Ectodermal cell (in vitro differentiated cells): ENCODE results near the gene GPC6.

Experiments used
- H3K27ac ChIP-seq: 2 replicates; pipeline ENCODE4 v1.7.0; 2013; ENCODE audit warnings: mild to moderate bottlenecking, low read depth, low read length; ENCODE audit not compliant: insufficient read depth, poor library complexity, severe bottlenecking
- H3K27me3 ChIP-seq: 2 replicates; pipeline ENCODE4 v1.7.0; 2013; ENCODE audit warnings: mild to moderate bottlenecking, low read length; ENCODE audit not compliant: insufficient read depth, control insufficient read depth, poor library complexity, severe bottlenecking
- H3K36me3 ChIP-seq: one replicate; pipeline ENCODE4 v1.7.0; 2013; ENCODE audit warnings: low read length; ENCODE audit not compliant: control insufficient read depth, insufficient read depth
- H3K4me1 ChIP-seq: one replicate; pipeline ENCODE4 v1.7.0; 2013; ENCODE audit warnings: low read length; ENCODE audit not compliant: control insufficient read depth, insufficient read depth
- H3K4me3 ChIP-seq: 2 replicates; pipeline ENCODE4 v1.7.0; 2013; ENCODE audit warnings: low read depth, low read length, control low read depth; ENCODE audit not compliant: insufficient read depth
- H3K9me3 ChIP-seq: 2 replicates; pipeline ENCODE4 v1.7.0; 2013; ENCODE audit warnings: mild to moderate bottlenecking, low read length, moderate library complexity; ENCODE audit not compliant: control insufficient read depth
- WGBS, 2 experiments: methylation state at CpG; one replicate each; pipeline ENCODE4 v1.1.7; 2013; ENCODE audit warnings: missing lambda C conversion rate in 2 of 2; 5-methylcytosine and 5-hydroxymethylcytosine counted together

The GPC6 gene

GRCh38 chr13:93228643-93228937, 2.0 kb downstream of the GPC6 start:
- Histone ChIP-seq H3K27ac (no peak overlapping the region), H3K27me3 (no peaks in the 10 kb centered on the region), H3K4me1 (peaks cover 20% of the 10 kb centered on the region), H3K9me3 (no peaks in the 10 kb centered on the region), H3K4me3 (peak overlapping the region; percentile 93), H3K36me3 (no peaks in the 10 kb centered on the region)
- WGBS, 2 experiments: 0% methylated on average over 7 to 9 of the region's 9 CpGs

- no peak overlapping the region for H3K27ac ChIP-seq
- peaks cover 15% of the 10 kb centered on the region for H3K4me1 ChIP-seq
- H3K4me3 ChIP-seq: no peak overlapping the region
Measured at GRCh38 chr13:93230261-93230855, 3.8 kb downstream of the GPC6 start.

GRCh38 chr13:93231867-93232266, 5.3 kb downstream of the GPC6 start:
- WGBS, 2 experiments: 77 to 83% methylated on average over 3 of the region's 3 CpGs
- Histone ChIP-seq H3K36me3 (no peaks in the 10 kb centered on the region), H3K27ac (no peak overlapping the region), H3K4me3 (no peak overlapping the region), H3K27me3 (no peaks in the 10 kb centered on the region), H3K9me3 (no peaks in the 10 kb centered on the region), H3K4me1 (peaks cover 3% of the 10 kb centered on the region)

More at GRCh38 chr13:93230261-93230855, 3.8 kb downstream of the GPC6 start:
- H3K36me3 ChIP-seq: no peaks in the 10 kb centered on the region
- H3K27me3 ChIP-seq: no peaks in the 10 kb centered on the region
- H3K9me3 ChIP-seq: no peaks in the 10 kb centered on the region

GRCh38 chr13:93233997-93234416, 7.4 kb downstream of the GPC6 start:
- no peak overlapping the region for H3K4me3 ChIP-seq
- no peak overlapping the region for H3K27ac ChIP-seq
- 3 to 6% methylated on average over 3 of the region's 3 CpGs for WGBS, 2 experiments
- H3K9me3 ChIP-seq: no peaks in the 10 kb centered on the region
- no peaks in the 10 kb centered on the region for H3K27me3 ChIP-seq
- no peaks in the 10 kb centered on the region for H3K36me3 ChIP-seq
- H3K4me1 ChIP-seq: peaks cover 3% of the 10 kb centered on the region

- H3K4me3 ChIP-seq: no peak overlapping the region
Measured at GRCh38 chr13:93234459-93234858, 7.9 kb downstream of the GPC6 start.

DNA sequence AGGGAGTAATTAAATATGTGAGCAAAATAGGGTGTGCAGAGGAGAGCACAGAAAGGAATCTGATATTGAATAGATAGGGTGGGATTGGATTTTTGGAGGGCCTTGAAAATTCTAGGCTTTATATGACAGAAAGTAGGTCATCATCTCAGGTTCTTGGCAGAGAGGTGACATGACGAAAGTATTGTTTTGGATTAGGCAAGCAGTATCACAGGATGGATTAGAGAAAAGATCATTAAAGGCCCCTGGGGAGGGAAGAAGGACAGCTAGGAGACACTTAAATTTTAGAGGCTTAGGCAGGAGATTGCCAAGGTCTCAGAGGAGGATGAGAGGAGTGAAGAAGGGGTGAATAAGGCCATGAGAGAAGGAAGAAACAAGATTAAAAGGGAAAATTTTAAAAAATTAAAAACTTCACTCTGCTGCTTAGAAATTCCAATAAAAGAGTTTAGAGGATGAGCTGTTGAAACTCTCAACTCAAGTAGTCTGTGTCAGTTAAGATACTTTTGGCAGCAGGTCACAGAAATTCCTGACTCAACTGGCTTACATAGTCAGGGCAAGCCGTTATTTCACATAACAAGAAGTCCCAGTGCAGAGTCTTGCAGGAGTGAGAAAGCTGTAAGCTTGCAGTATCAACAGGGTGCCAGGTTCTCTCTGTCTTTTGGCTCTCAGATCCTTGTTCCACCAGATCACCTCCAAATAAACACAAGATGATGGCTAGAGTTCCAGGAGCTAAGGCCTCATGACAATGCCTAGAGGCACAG, 8.8 kb downstream of the GPC6 start:
- Histone ChIP-seq H3K27ac (no peak overlapping the region), H3K4me3 (no peak overlapping the region), H3K36me3 (no peaks in the 10 kb centered on the region), H3K4me1 (peaks cover 1% of the 10 kb centered on the region), H3K27me3 (no peaks in the 10 kb centered on the region), H3K9me3 (no peaks in the 10 kb centered on the region)
- WGBS, 2 experiments: 64 to 69% methylated on average over 2 of the region's 2 CpGs

More at GRCh38 chr13:93234459-93234858, 7.9 kb downstream of the GPC6 start:
- H3K36me3 ChIP-seq: no peaks in the 10 kb centered on the region
- no peaks in the 10 kb centered on the region for H3K9me3 ChIP-seq
- peaks cover 3% of the 10 kb centered on the region for H3K4me1 ChIP-seq
- no peaks in the 10 kb centered on the region for H3K27me3 ChIP-seq
- no peak overlapping the region for H3K27ac ChIP-seq

DNA sequence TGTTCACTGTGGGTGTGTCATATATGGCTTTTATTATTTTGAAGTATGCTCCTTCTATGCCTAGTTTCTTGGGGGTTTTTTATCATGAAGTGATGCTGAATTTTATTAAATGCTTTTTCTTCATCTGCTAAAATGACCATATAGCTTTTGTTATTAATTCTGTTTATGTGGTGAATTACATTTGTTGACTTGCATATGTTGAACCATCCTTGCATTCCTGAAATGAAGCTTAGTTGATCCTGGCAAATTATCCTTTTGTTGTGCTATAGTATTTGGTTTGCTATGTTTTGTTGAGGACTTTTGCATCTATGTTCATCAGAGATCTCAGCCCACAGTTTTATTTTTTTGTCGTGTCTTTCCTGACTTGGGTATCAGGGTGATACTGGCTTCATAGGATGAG, 12.1 kb downstream of the GPC6 start:
- Histone ChIP-seq H3K36me3 (no peaks in the 10 kb centered on the region), H3K4me1 (peaks cover 3% of the 10 kb centered on the region), H3K4me3 (no peak overlapping the region), H3K27me3 (no peaks in the 10 kb centered on the region), H3K27ac (no peak overlapping the region), H3K9me3 (no peaks in the 10 kb centered on the region)
- WGBS, 2 experiments: 91 to 100% methylated on average over 1 of the region's 1 CpG

DNA sequence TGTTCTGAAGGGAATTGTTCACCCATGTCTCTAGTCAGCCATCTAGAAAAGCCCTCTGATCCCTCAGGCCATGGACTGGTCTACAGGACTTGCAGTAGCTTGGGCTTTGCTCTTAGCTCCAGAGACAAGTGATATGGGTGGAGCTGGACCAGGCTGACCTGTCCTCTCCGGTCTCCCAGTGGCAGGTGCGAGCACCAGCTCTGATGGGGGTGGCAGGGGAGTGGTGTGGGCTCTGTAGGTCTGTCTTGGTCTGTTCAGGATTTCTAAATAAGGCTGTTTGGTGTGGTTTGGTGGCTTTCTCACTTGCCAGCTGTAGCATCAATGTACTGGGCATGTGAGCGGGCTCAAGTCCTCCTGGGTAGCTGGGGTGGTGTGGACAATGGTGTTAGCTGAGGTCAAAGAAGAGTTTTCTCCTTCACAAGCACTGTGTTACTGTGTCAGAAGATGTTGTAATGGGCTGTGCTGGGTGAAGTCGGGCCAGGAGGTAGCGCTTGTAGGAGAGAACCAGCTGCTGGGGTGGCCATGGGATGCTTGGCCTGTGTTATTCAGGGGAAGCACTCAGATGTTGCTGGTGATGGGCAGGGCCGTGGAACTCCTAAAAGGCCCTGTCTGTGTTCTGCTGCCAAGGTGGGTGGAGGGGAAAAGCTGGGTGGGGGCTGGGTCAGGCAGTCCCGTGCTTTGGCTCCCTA, 16.9 kb downstream of the GPC6 start:
- H3K4me1 ChIP-seq: peaks cover 17% of the 10 kb centered on the region
- WGBS, 2 experiments: 86 to 88% methylated on average over 7 of the region's 7 CpGs
- H3K4me3 ChIP-seq: no peak overlapping the region
- H3K27ac ChIP-seq: no peak overlapping the region
- no peaks in the 10 kb centered on the region for H3K9me3 ChIP-seq
- H3K36me3 ChIP-seq: no peaks in the 10 kb centered on the region
- no peaks in the 10 kb centered on the region for H3K27me3 ChIP-seq

- Histone ChIP-seq H3K9me3 (no peaks in the 10 kb centered on the region), H3K27ac (peak overlapping the region; percentile 53), H3K36me3 (no peaks in the 10 kb centered on the region), H3K27me3 (no peaks in the 10 kb centered on the region), H3K4me3 (no peak overlapping the region), H3K4me1 (peaks cover 19% of the 10 kb centered on the region)
- WGBS, 2 experiments: 51 to 52% methylated on average over 15 to 17 of the region's 17 CpGs
Measured at GRCh38 chr13:93244141-93244917, 17.7 kb downstream of the GPC6 start.

DNA sequence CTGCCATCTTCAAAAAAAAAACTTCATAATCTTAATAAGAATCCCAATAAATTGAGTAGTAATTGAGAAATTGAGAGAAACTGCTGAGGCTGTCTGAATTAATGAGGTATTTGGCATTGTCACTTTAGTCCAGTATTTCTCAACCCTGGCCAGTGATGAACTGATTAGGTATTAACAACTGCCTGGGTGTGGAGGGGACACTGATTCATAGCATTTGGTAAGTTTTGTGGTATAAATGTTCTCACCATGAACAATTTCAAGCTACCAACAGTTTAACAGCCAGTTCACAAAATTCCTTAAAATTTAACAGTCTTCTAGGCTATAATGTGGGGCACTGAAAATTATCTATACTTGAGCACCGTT, 18.3 kb downstream of the GPC6 start:
- WGBS, 2 experiments: 93 to 100% methylated on average over 1 of the region's 1 CpG
- H3K4me3 ChIP-seq: no peak overlapping the region
- no peaks in the 10 kb centered on the region for H3K9me3 ChIP-seq
- no peaks in the 10 kb centered on the region for H3K36me3 ChIP-seq
- peaks cover 19% of the 10 kb centered on the region for H3K4me1 ChIP-seq
- peak overlapping the region; percentile 53 for H3K27ac ChIP-seq
- H3K27me3 ChIP-seq: no peaks in the 10 kb centered on the region
